HT1080 (cell line): ENCODE measurements around the gene ARFIP1. TPM values are rescaled to one million over a fixed set of nuclear protein-coding genes. Genes with fewer than 3 reads are reported as not detected.
A peak's percentile ranks its signal among the peaks of the same experiment; 100 is the strongest.
"Not testable (repeated sequence)": the region's sequence is repeated elsewhere in the genome, so short reads cannot be mapped to it uniquely, and the experiment has no call there.

Experiments used
- DNase-seq: peaks from one replicate; pipeline ENCODE4 v3.0.0-alpha.2; 2015; ENCODE audit warnings: low read depth
- total RNA-seq: library from RNA; depleted of rRNA; stranded (reverse); fragments of >200 nt; shearing (Covaris generic); gene quantifications from 2 replicates; pipeline ENCODE4 v1.2.3, GENCODE V29; 2014

Gene ARFIP1
- total RNA-seq, 1 experiment from 2014 or later, result 39.7 TPM

GRCh38 chr4:152836936-152837335 is 57.2 kb downstream of the ARFIP1 start:
- no peak for DNase-seq

DNA sequence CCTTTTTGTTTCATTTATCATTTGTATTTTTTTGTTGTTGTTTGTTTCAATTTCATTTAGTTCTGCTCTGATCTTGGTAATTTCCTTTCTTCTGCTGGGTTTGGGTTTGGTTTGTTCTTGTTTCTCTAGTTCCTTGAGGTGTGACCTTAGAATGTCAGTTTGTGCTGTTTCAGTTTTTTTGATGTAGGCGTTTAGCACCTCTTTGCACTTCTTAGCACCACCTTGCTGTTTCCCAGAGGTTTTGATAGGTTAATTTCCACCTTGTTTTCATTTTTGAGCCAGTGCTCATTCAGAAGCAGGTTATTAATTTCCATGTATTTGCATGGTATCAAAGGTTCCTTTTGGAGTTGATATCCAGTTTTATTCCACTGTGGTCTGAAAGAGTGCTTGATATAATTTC is 60.0 kb downstream of the ARFIP1 start:
- DNase-seq, result not testable (repeated sequence)

DNA sequence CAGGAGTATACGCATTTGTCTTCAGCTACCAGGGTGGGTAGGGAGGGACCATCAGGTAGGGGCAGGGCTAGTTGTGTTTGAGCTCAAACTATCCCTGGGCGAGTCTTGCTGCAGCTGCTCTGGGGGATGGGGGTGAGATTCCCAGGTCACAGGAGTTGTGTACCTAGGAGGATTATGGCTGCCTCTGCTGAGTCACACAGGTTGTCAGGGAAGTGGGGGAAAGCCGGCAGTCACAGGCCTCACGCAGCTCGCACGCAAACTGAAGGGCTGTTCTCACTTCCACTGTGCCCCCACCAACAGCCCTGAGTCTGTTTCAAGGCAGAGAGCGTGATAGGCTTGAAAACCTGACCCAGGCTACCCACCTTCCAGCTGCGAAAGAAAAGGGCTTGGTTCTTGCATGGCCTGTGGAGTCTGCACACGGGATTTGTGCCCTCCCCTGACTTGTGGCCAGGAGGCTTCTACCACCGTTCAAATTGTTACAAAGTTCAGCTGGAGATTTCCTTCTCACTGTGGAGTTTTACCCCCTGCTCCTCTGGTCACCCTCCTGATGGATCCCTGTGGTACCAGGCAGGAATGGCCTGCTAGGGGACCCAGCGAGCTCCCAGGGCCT is 63.8 kb downstream of the ARFIP1 start:
- no peak for DNase-seq

DNA sequence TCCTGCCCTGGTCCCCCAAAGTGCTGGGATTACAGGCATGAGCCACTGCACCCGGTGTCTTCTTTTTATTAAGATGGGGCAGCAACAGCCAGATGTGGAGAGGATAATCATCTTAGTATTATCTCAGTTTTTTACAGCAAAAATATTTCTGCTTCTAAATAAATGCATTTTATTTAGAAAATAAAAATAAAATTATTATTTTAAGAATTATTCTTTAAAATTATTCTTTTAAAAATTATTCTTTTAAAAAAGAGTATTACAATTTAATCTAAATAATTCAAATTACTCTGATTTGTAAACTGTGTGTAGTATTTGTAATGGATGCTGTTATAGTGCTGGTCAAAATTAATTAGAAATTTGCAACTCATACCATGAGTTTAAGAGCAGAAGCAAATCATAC is 67.6 kb downstream of the ARFIP1 start:
- no peak for DNase-seq

GRCh38 chr4:152848508-152848907 is 68.8 kb downstream of the ARFIP1 start:
- no peak for DNase-seq

- DNase-seq, result no peak
Observed at GRCh38 chr4:152849350-152849749, 69.6 kb downstream of the ARFIP1 start.

- peak; percentile 81 for DNase-seq
Observed at GRCh38 chr4:152850377-152850776, 70.6 kb downstream of the ARFIP1 start.

GRCh38 chr4:152851226-152851625 is 71.5 kb downstream of the ARFIP1 start:
- no peak for DNase-seq

DNA sequence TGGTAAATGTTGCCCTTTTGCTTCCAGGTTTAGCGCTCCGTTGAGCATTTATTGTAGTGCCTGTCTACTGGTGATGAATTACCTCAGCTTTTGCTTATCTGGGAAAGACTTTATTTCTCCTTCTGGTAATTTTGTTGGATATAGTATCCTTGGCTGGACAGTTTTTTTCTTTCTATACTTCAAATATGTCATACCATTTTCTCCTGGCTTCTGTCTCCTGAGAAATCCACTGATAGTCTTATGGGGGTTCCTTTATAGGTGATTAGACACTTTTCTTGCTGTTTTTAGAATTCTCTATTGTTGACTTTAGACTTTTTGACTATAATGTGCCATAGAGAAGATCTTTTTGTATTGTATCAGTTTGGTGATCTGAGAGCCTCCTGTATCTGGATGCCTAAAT is 73.5 kb downstream of the ARFIP1 start:
- DNase-seq, result no peak

GRCh38 chr4:152854016-152854415 is 74.3 kb downstream of the ARFIP1 start:
- DNase-seq, result not testable (repeated sequence)

GRCh38 chr4:152856960-152857359 is 77.2 kb downstream of the ARFIP1 start:
- DNase-seq, result no peak

DNA sequence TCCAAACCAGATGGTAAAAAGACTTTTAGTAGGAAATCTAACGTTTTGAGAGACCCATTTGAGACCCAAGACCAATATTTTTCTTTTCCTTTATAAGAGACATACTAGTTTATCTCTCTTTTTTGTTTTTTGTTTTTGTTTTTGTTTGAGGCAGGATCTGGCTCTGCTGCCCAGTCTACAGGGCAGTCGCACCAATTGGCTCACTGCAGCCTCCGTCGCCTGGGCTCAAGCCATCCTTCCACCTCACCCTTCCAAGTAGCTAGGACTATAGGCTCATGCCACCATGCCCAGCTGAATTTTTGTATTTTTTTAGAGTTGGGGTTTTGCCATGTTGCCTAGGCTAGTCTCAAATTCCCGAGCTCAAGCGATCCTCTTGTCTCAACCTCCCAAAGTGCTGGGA is 79.2 kb downstream of the ARFIP1 start:
- DNase-seq, result no peak

- DNase-seq, result no peak
Observed at GRCh38 chr4:152860046-152860445, 80.3 kb downstream of the ARFIP1 start.

- no peak for DNase-seq
Observed at GRCh38 chr4:152862608-152863007, 82.9 kb downstream of the ARFIP1 start.

- DNase-seq, result no peak
Observed at GRCh38 chr4:152864361-152864760, 84.6 kb downstream of the ARFIP1 start.

GRCh38 chr4:152866432-152866993 is 86.8 kb downstream of the ARFIP1 start:
- not testable (repeated sequence) for DNase-seq

GRCh38 chr4:152870606-152871005 is 90.9 kb downstream of the ARFIP1 start:
- no peak for DNase-seq

GRCh38 chr4:152875261-152875660 is 95.5 kb downstream of the ARFIP1 start:
- no peak for DNase-seq

DNA sequence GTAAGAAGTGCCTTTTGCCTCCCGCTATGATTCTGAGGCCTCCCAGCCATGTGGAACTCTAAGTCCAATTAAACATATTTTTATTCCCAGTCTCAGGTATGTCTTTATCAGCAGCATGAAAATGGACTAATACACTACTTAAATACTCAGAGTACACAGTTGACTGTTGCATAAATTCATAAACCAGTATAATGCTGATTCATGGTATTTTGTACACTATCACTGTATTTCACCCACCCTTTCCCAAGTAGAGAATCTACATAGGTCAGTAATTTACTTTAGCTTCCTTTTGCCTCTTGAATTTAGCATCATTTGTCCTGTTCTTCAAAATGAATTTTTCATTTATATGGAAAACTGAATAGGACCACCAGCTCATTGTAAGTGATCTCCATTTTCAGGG is 98.1 kb downstream of the ARFIP1 start:
- no peak for DNase-seq

DNA sequence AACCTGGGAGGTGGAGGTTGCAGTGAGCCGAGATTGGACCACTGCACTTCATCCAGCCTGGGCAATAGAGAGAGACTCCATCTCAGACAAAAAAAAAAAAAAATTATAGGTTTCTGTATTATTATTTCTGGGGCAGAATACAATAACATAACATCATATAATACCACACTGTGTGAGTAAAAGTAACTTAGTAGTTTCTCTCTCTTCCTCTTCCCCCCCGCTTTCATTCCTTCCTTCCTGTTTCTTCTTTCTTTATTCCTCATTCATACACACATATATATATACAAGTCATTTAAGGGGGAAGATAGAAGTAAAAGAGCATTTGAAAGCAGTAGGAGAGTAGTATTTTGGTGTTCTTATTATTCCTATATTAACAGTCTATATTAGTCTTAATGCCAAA is 100.5 kb downstream of the ARFIP1 start:
- no peak for DNase-seq

GRCh38 chr4:152881974-152882373 is 102.2 kb downstream of the ARFIP1 start:
- DNase-seq, result no peak

DNA sequence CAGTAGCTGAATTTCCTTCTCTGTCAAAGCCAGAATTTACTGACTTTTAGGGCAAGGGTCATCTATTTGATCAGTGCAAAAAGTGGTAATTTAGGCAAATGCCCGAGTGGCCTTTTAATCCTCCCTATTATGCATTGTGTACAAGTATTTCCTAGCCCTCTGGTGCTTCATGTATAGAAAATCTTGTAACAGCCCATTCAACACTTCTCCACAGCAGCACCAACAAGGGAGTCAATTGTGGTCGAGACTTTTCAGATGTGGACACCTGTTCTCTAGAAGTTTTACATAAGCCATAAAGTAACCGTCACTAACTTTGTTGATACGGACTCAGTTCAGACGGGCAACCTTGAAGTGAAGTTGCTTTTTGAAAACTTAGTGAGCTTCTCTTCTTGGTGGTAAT is 105.4 kb downstream of the ARFIP1 start:
- DNase-seq, result no peak

GRCh38 chr4:152886201-152886600 is 106.4 kb downstream of the ARFIP1 start:
- no peak for DNase-seq

- no peak for DNase-seq
Observed at GRCh38 chr4:152887981-152888380, 108.2 kb downstream of the ARFIP1 start.
